Hepatocyte (in vitro differentiated cells): ENCODE data around the gene RDM1. TPM values are rescaled to one million over a fixed set of nuclear protein-coding genes. Genes with fewer than 3 reads are reported as not detected.

Experiments
- DNase-seq: peaks from one replicate; pipeline ENCODE4 v3.0.0-alpha.2; 2016; ENCODE audit warnings: low spot score
- H2AFZ ChIP-seq: fragments of 200-600 bp; sonication (generic); 2 replicates; pipeline ENCODE4 v1.6.0; 2016; ENCODE audit warnings: antibody characterized with exemption, mild to moderate bottlenecking
- H3K27ac ChIP-seq: fragments of 200-600 bp; sonication (generic); 2 replicates; pipeline ENCODE4 v1.5.1; 2016; ENCODE audit warnings: mild to moderate bottlenecking
- H3K27me3 ChIP-seq: fragments of 200-600 bp; sonication (generic); 2 replicates; pipeline ENCODE4 v1.6.1; 2016
- H3K36me3 ChIP-seq: fragments of 200-600 bp; sonication (generic); replicated peaks from 2 replicates; pipeline ENCODE4 v1.5.1; 2016; ENCODE audit warnings: low read depth; ENCODE audit not compliant: insufficient read depth
- H3K4me1 ChIP-seq: fragments of 200-600 bp; sonication (generic); 2 replicates; pipeline ENCODE4 v1.5.1; 2016; ENCODE audit warnings: mild to moderate bottlenecking, moderate library complexity; ENCODE audit not compliant: insufficient read depth
- H3K4me2 ChIP-seq: fragments of 200-600 bp; sonication (generic); 2 replicates; pipeline ENCODE4 v1.6.0; 2016
- H3K4me3 ChIP-seq: fragments of 200-600 bp; sonication (generic); 2 replicates; pipeline ENCODE4 v1.5.1; 2016; ENCODE audit warnings: mild to moderate bottlenecking
- H3K79me2 ChIP-seq: fragments of 200-600 bp; sonication (generic); 2 replicates; pipeline ENCODE4 v1.6.0; 2017; ENCODE audit warnings: mild to moderate bottlenecking
- H3K9me2 ChIP-seq: fragments of 200-600 bp; sonication (generic); replicated peaks from 2 replicates; pipeline ENCODE4 v1.6.0; 2017; ENCODE audit warnings: mild to moderate bottlenecking; ENCODE audit not compliant: insufficient read depth
- H3K9me3 ChIP-seq: fragments of 200-600 bp; sonication (generic); 2 replicates; pipeline ENCODE4 v1.5.1; 2016; ENCODE audit warnings: low read depth, mild to moderate bottlenecking
- H4K20me1 ChIP-seq: fragments of 200-600 bp; sonication (generic); 2 replicates; pipeline ENCODE4 v1.6.0; 2016; ENCODE audit warnings: mild to moderate bottlenecking; ENCODE audit not compliant: insufficient read depth, poor library complexity, severe bottlenecking
- CTCF ChIP-seq: fragments of 200-600 bp; sonication (generic); IDR thresholded peaks from 2 replicates; pipeline ENCODE4 v1.5.1; 2016; ENCODE audit warnings: antibody characterized with exemption, mild to moderate bottlenecking; ENCODE audit not compliant: poor library complexity
- EZH2 ChIP-seq: fragments of 200-600 bp; sonication (generic); IDR thresholded peaks from 2 replicates; pipeline ENCODE4 v1.6.1; 2016; ENCODE audit warnings: antibody characterized with exemption, mild to moderate bottlenecking, borderline replicate concordance
- EZH2phosphoT487 ChIP-seq: fragments of 200-600 bp; sonication (generic); IDR thresholded peaks from one replicate; pipeline ENCODE4 v1.6.1; 2018; ENCODE audit warnings: antibody characterized with exemption, mild to moderate bottlenecking, low read depth, moderate library complexity; ENCODE audit not compliant: unreplicated experiment, severe bottlenecking
- WGBS: methylation state at CpG from one replicate; pipeline ENCODE4 v1.1.6; 2016; ENCODE audit warnings: low lambda C conversion rate; ENCODE audit errors: missing lambda C conversion rate; 5-methylcytosine and 5-hydroxymethylcytosine counted together
- polyA plus RNA-seq: library from polyadenylated mRNA; unstranded; fragments of >200 nt; fragmentation: Nextera tagmentation; extraction: Ambion mirVana; gene quantifications from 2 replicates; pipeline ENCODE4 v1.2.1, GENCODE V29; 2016
- small RNA-seq: library from RNA; depleted of rRNA; stranded (forward); fragments of <200 nt; gene quantifications from one replicate; pipeline ENCODE3, GENCODE V24; 2014
- total RNA-seq: library from RNA; depleted of rRNA; stranded (reverse); fragments of >200 nt; gene quantifications from 2 replicates; pipeline ENCODE4 v1.2.3, GENCODE V29; 2014

Gene RDM1
- total and polyA plus RNA-seq, 2 experiments from 2014 or later = 0.87 TPM; not detected in 1

GRCh38 chr17:35868737-35869136 is 61.8 kb downstream of the RDM1 start, which contains the start of gene HEATR9:
HEATR9 (minus strand) TSS chr17:35868891; CDS start chr17:35868742, 149 bp downstream.
- no peaks in the 10 kb centered on the region for H3K9me2 ChIP-seq
- H3K4me3 ChIP-seq = no peak within 1 kb of the TSS
- DNase-seq = no peak
- H2AFZ ChIP-seq = no peak within 1 kb of the TSS
- H3K9me3 ChIP-seq = no peaks in the 10 kb centered on the region
- H3K27ac ChIP-seq = no peak within 1 kb of the TSS
- TF ChIP-seq EZH2 = no peak
- no peak for TF ChIP-seq CTCF
- TF ChIP-seq EZH2phosphoT487 = no peak
- no peaks in the 10 kb centered on the region for H4K20me1 ChIP-seq
- 81% methylated on average over 3 of the region's 3 CpGs for WGBS
- no peaks in the 10 kb centered on the region for H3K36me3 ChIP-seq
- peaks cover 8% of the 10 kb centered on the region for H3K4me1 ChIP-seq
- H3K4me2 ChIP-seq = no peak within 1 kb of the TSS
- no peaks in the 10 kb centered on the region for H3K79me2 ChIP-seq
- no peaks in the 10 kb centered on the region for H3K27me3 ChIP-seq

Small RNA genes lying within 50 kb of the gene (small RNA-seq; reads per million reads assigned to genes)
- 1,681 reads per million, percentile 99 among the genes with 10 or more reads in this experiment for gene RF00100

Other genes with a start within 250 kb of the RDM1 start
- 7.4 and 7.6 TPM in 2 replicates for gene RASL10B, start 199.1 kb downstream of the RDM1 start, total RNA-seq
- gene RASL10B, start 199.1 kb downstream of the RDM1 start, polyA plus RNA-seq = 7.1 and 8.4 TPM in 2 replicates
- not detected in 2 replicates for gene GAS2L2, start 177.5 kb downstream of the RDM1 start, total RNA-seq
- not detected in 2 replicates for gene GAS2L2, start 177.5 kb downstream of the RDM1 start, polyA plus RNA-seq
- not detected in 2 replicates for gene C17orf50, start 169.9 kb downstream of the RDM1 start, total RNA-seq
- gene C17orf50, start 169.9 kb downstream of the RDM1 start, polyA plus RNA-seq = not detected in 2 replicates
- 11.2 and 18.0 TPM in 2 replicates for gene MMP28, start 135.1 kb downstream of the RDM1 start, total RNA-seq
- 10.8 and 12.0 TPM in 2 replicates for gene MMP28, start 135.1 kb downstream of the RDM1 start, polyA plus RNA-seq
- 36.1 and 48.2 TPM in 2 replicates for gene TAF15, start 121.3 kb downstream of the RDM1 start, total RNA-seq
- gene TAF15, start 121.3 kb downstream of the RDM1 start, polyA plus RNA-seq = 14.8 and 15.7 TPM in 2 replicates
- gene HEATR9, start 61.9 kb downstream of the RDM1 start, total RNA-seq = not detected in 2 replicates
- gene HEATR9, start 61.9 kb downstream of the RDM1 start, polyA plus RNA-seq = not detected in 2 replicates
- gene CCL5, start 50.4 kb downstream of the RDM1 start, total RNA-seq = 0.72 and 1.4 TPM in 2 replicates
- gene CCL5, start 50.4 kb downstream of the RDM1 start, polyA plus RNA-seq = 0.54 and 1.1 TPM in 2 replicates
- not detected in 2 replicates for gene LYZL6, start 12.9 kb upstream of the RDM1 start, total RNA-seq
- gene LYZL6, start 12.9 kb upstream of the RDM1 start, polyA plus RNA-seq = not detected in 2 replicates
- not detected in 2 replicates for gene CCL16, start 50.7 kb upstream of the RDM1 start, total RNA-seq
- gene CCL16, start 50.7 kb upstream of the RDM1 start, polyA plus RNA-seq = not detected in 2 replicates
- 0.27 and 1.5 TPM in 2 replicates for gene CCL14, start 56.0 kb upstream of the RDM1 start, total RNA-seq
- 0.56 and 1.7 TPM in 2 replicates for gene CCL14, start 56.0 kb upstream of the RDM1 start, polyA plus RNA-seq
- gene CCL15, start 70.8 kb upstream of the RDM1 start, total RNA-seq = 32.0 and 40.1 TPM in 2 replicates
- 39.0 and 42.2 TPM in 2 replicates for gene CCL15, start 70.8 kb upstream of the RDM1 start, polyA plus RNA-seq
- not detected in 2 replicates for gene CCL23, start 87.2 kb upstream of the RDM1 start, total RNA-seq
- not detected in 2 replicates for gene CCL23, start 87.2 kb upstream of the RDM1 start, polyA plus RNA-seq
- gene CCL18, start 133.5 kb upstream of the RDM1 start, total RNA-seq = 1.5 and 3.6 TPM in 2 replicates
- gene CCL18, start 133.5 kb upstream of the RDM1 start, polyA plus RNA-seq = 10.2 and 17.6 TPM in 2 replicates
- gene CCL3, start 159.4 kb upstream of the RDM1 start, total RNA-seq = 9.2 and 12.7 TPM in 2 replicates
- gene CCL3, start 159.4 kb upstream of the RDM1 start, polyA plus RNA-seq = 17.0 and 22.2 TPM in 2 replicates
- gene CCL4, start 173.1 kb upstream of the RDM1 start, total RNA-seq = 1.8 and 5.8 TPM in 2 replicates
- gene CCL4, start 173.1 kb upstream of the RDM1 start, polyA plus RNA-seq = 9.4 and 21.1 TPM in 2 replicates
- gene TBC1D3B, start 245.9 kb upstream of the RDM1 start, total RNA-seq = 2.0 TPM in 1 of 2 replicates, not detected in the other
- 4.7 and 7.8 TPM in 2 replicates for gene TBC1D3B, start 245.9 kb upstream of the RDM1 start, polyA plus RNA-seq